GM23338 (cell line): ENCODE measurements around the gene PAX2. TPM values are rescaled to one million over a fixed set of nuclear protein-coding genes. Genes with fewer than 3 reads are reported as not detected.

Experiments
- ATAC-seq: fragments of 200-7000 bp; cut with Tn5 transposase; 3 replicates; pipeline ENCODE4 v1.9.1; 2020
- DNase-seq: peaks from one replicate; pipeline ENCODE4 v3.0.0-alpha.2; 2015; ENCODE audit warnings: low spot score
- H2AFZ ChIP-seq: fragments of 200-600 bp; sonication (generic); 2 replicates; pipeline ENCODE4 v1.8.0; 2016; ENCODE audit warnings: antibody characterized with exemption, mild to moderate bottlenecking, moderate library complexity
- H3F3A ChIP-seq: fragments of 200-600 bp; sonication (generic); replicated peaks from 2 replicates; pipeline ENCODE4 v1.8.0; 2017; ENCODE audit warnings: antibody characterized with exemption, mixed run types, low read depth
- H3K27ac ChIP-seq: fragments of 200-600 bp; sonication (generic); 2 replicates; pipeline ENCODE4 v1.6.1; 2016; ENCODE audit warnings: low read depth
- H3K27me3 ChIP-seq: fragments of 200-600 bp; sonication (generic); 2 replicates; pipeline ENCODE4 v1.8.0; 2016; ENCODE audit warnings: mild to moderate bottlenecking, mixed run types, moderate library complexity; ENCODE audit not compliant: insufficient read depth
- H3K36me3 ChIP-seq: fragments of 200-600 bp; sonication (generic); 2 replicates; pipeline ENCODE4 v1.8.0; 2016; ENCODE audit warnings: mild to moderate bottlenecking; ENCODE audit not compliant: insufficient read depth
- H3K4me1 ChIP-seq: fragments of 200-600 bp; sonication (generic); 2 replicates; pipeline ENCODE4 v1.8.0; 2016; ENCODE audit warnings: mild to moderate bottlenecking, moderate library complexity; ENCODE audit not compliant: insufficient read depth
- H3K4me2 ChIP-seq: fragments of 200-600 bp; sonication (generic); 2 replicates; pipeline ENCODE4 v1.7.1; 2017; ENCODE audit warnings: mixed run types
- H3K4me3 ChIP-seq: fragments of 200-600 bp; sonication (generic); 2 replicates; pipeline ENCODE4 v1.6.1; 2016; ENCODE audit warnings: mixed run types
- H3K79me2 ChIP-seq: fragments of 200-600 bp; sonication (generic); replicated peaks from 2 replicates; pipeline ENCODE4 v1.8.0; 2017; ENCODE audit warnings: mild to moderate bottlenecking; ENCODE audit not compliant: insufficient read depth
- H3K9me2 ChIP-seq: fragments of 200-600 bp; sonication (generic); 2 replicates; pipeline ENCODE4 v1.8.0; 2017; ENCODE audit not compliant: insufficient read depth
- H4K20me1 ChIP-seq: fragments of 200-600 bp; sonication (generic); replicated peaks from 2 replicates; pipeline ENCODE4 v1.8.0; 2017; ENCODE audit warnings: mild to moderate bottlenecking; ENCODE audit not compliant: insufficient read depth
- H3K27ac Mint-ChIP-seq: 2 replicates; pipeline ENCODE4 v1.8.0; 2020; ENCODE audit warnings: inconsistent platforms, mild to moderate bottlenecking, moderate library complexity, mixed read lengths
- H3K27me3 Mint-ChIP-seq: 3 replicates; pipeline ENCODE4 v1.8.0; 2022; ENCODE audit warnings: low read depth, mild to moderate bottlenecking, moderate library complexity, mixed read lengths, inconsistent platforms; ENCODE audit not compliant: insufficient read depth, poor library complexity
- H3K36me3 Mint-ChIP-seq: 3 replicates; pipeline ENCODE4 v1.8.0; 2021; ENCODE audit warnings: low read depth, mild to moderate bottlenecking, inconsistent platforms, moderate library complexity, mixed read lengths
- H3K4me1 Mint-ChIP-seq: 3 replicates; pipeline ENCODE4 v1.8.0; 2020; ENCODE audit warnings: mild to moderate bottlenecking, inconsistent platforms, mixed read lengths
- H3K4me3 Mint-ChIP-seq: 3 replicates; pipeline ENCODE4 v1.8.0; 2021; ENCODE audit warnings: moderate library complexity, mild to moderate bottlenecking, inconsistent platforms, mixed read lengths
- H3K9me3 Mint-ChIP-seq: 3 replicates; pipeline ENCODE4 v1.8.0; 2020; ENCODE audit warnings: moderate library complexity, mild to moderate bottlenecking, inconsistent platforms, mixed read lengths
- EZH2 ChIP-seq: fragments of 200-600 bp; sonication (generic); IDR thresholded peaks from one replicate; pipeline ENCODE4 v1.8.0; 2017; ENCODE audit warnings: antibody characterized with exemption, mild to moderate bottlenecking, low read depth; ENCODE audit not compliant: unreplicated experiment
- EZH2phosphoT487 ChIP-seq: fragments of 200-600 bp; sonication (generic); IDR thresholded peaks from one replicate; pipeline ENCODE4 v1.8.1; 2018; ENCODE audit warnings: antibody characterized with exemption; ENCODE audit not compliant: unreplicated experiment
- POLR2AphosphoS5 ChIP-seq: IDR thresholded peaks from 2 replicates; pipeline ENCODE4 v1.6.1; 2016; ENCODE audit warnings: antibody characterized with exemption, low read depth
- ZNF331 ChIP-seq: fragments of 250-450 bp; sonication (Bioruptor Pico); IDR thresholded peaks from 2 replicates; pipeline ENCODE4 v1.5.0; 2020; ENCODE audit warnings: low read depth, mild to moderate bottlenecking, moderate library complexity
- polyA plus RNA-seq: library from polyadenylated mRNA; unstranded; fragments of >200 nt; fragmentation: Nextera tagmentation; extraction: Ambion mirVana; gene quantifications from 2 replicates; pipeline ENCODE4 v1.2.1, GENCODE V29; 2016
- total RNA-seq: library from RNA; depleted of rRNA; stranded (reverse); fragments of >200 nt; shearing (Covaris generic); gene quantifications from 2 replicates; pipeline ENCODE4 v1.2.3, GENCODE V29; 2014
- TF ChIP-seq, protein P1 (sequence below): IDR thresholded peaks from 2 replicates; pipeline ENCODE4 v1.6.1; 2016; ENCODE audit warnings: antibody characterized with exemption

The PAX2 gene
- total and polyA plus RNA-seq, 2 experiments from 2014 or later, result not detected

DNA sequence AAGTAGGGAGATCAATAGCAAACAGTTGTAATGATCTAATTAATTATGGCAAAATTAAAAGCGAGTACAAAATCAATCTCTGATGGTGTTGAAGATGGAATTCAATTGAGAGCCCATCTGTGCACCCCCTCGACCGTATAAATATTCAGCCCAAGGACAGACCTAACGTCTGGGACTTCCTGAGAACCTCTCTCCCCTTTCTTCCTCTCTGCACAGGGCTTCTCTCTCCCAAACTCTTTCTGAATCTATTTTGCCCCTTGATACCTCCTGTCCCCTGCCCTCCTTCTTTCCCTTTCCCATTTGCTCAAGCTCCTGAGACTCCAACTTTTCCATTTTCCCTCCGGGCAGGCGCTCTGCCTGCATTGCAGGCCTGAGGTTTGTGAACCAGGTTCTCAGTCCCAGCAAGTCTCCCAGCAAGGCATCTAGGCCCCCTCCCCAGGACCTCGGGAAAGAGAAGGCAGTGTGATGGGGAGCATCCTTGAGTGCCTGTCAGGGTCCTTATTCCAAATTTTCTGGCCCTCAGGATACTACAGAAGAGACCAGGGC lies 8.5 kb upstream of the PAX2 start:
- DNase-seq (peak; percentile 46), ATAC-seq (no peak)
- Histone ChIP-seq H3K27ac (no peak overlapping the region), H3K79me2 (no peaks in the 10 kb centered on the region), H3K4me1 (peaks cover 69% of the 10 kb centered on the region), H2AFZ (no peak overlapping the region), H4K20me1 (peaks cover 41% of the 10 kb centered on the region), H3K4me3 (peak overlapping the region; percentile 49), H3F3A (peaks cover 17% of the 10 kb centered on the region), H3K27me3 (peaks cover 100% of the 10 kb centered on the region), H3K36me3 (no peaks in the 10 kb centered on the region; the same call in 1 of the 2 replicates), H3K9me2 (no peaks in the 10 kb centered on the region), H3K4me2 (peak overlapping the region; percentile 80)
- peaks cover 50% of the 10 kb centered on the region for H3K4me1 Mint-ChIP-seq
- peaks cover 100% of the 10 kb centered on the region for H3K27me3 Mint-ChIP-seq
- no peaks in the 10 kb centered on the region; the same call in 2 of the 3 replicates for H3K36me3 Mint-ChIP-seq
- H3K27ac Mint-ChIP-seq, result no peak overlapping the region
- TF ChIP-seq POLR2AphosphoS5, result no peak
- TF ChIP-seq EZH2, result peak; percentile 70
- peak overlapping the region; percentile 63; the same call in 2 of the 3 replicates for H3K4me3 Mint-ChIP-seq
- no peaks in the 10 kb centered on the region; the same call in 1 of the 3 replicates for H3K9me3 Mint-ChIP-seq

DNA sequence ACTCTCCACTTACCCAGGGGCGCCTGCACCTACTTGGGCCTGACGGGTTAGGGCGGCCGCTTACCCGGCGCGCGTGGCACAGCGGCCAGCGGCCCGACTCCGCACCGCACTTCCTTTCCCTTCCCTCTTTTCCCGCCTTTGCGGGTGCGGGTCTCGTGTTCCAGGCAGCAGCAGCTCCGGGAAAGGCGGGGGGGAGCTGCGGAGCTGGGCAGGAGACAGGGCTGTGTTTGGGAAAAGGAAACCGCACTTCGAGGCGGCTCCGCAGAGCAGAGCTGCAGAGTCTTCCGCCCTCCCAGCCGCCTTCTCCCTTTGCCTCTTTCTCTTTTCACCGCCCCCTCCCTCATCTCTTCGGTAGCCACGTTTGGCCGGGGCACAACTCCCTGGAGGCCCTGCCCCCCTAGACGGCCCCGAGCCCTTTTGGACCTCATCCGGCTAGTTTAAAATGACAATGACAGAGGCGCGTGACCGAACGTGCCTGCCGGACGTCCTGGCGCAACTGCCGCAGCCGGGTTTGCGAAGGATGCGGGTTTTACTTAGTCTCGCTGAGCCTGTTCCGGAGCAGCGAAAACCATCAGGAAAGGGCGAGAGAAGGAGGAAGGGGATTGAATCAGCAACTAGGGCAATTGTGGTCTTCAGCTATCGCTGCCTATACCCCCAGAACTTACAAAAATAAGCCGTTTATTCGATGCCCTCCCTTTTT lies 7.9 kb upstream of the PAX2 start:
- no peaks in the 10 kb centered on the region for H3K9me2 ChIP-seq
- Mint-ChIP-seq H3K4me1 (peaks cover 48% of the 10 kb centered on the region), H3K27ac (no peak overlapping the region), H3K27me3 (peaks cover 100% of the 10 kb centered on the region), H3K4me3 (peak overlapping the region; percentile 63), H3K9me3 (no peaks in the 10 kb centered on the region; the same call in 1 of the 3 replicates), H3K36me3 (no peaks in the 10 kb centered on the region)
- peak; percentile 16 for ATAC-seq
- H3K79me2 ChIP-seq, result no peaks in the 10 kb centered on the region
- TF ChIP-seq EZH2, result peak; percentile 29
- TF ChIP-seq, protein P1, sequence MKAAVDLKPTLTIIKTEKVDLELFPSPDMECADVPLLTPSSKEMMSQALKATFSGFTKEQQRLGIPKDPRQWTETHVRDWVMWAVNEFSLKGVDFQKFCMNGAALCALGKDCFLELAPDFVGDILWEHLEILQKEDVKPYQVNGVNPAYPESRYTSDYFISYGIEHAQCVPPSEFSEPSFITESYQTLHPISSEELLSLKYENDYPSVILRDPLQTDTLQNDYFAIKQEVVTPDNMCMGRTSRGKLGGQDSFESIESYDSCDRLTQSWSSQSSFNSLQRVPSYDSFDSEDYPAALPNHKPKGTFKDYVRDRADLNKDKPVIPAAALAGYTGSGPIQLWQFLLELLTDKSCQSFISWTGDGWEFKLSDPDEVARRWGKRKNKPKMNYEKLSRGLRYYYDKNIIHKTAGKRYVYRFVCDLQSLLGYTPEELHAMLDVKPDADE, result 0 out of 2 replicates have a peak, but pooled peaks have one; percentile 35
- TF ChIP-seq ZNF331 (CRISPR knock-in tag), result no peak
- peaks cover 100% of the 10 kb centered on the region for H3K27me3 ChIP-seq
- H3K27ac ChIP-seq, result no peak overlapping the region
- peak overlapping the region; percentile 49 for H3K4me3 ChIP-seq
- peak; percentile 93 for DNase-seq
- no peak overlapping the region for H2AFZ ChIP-seq
- peaks cover 69% of the 10 kb centered on the region for H3K4me1 ChIP-seq
- peaks cover 37% of the 10 kb centered on the region for H4K20me1 ChIP-seq
- no peaks in the 10 kb centered on the region; the same call in 1 of the 2 replicates for H3K36me3 ChIP-seq
- peaks cover 15% of the 10 kb centered on the region for H3F3A ChIP-seq
- H3K4me2 ChIP-seq, result peak overlapping the region; percentile 80

DNA sequence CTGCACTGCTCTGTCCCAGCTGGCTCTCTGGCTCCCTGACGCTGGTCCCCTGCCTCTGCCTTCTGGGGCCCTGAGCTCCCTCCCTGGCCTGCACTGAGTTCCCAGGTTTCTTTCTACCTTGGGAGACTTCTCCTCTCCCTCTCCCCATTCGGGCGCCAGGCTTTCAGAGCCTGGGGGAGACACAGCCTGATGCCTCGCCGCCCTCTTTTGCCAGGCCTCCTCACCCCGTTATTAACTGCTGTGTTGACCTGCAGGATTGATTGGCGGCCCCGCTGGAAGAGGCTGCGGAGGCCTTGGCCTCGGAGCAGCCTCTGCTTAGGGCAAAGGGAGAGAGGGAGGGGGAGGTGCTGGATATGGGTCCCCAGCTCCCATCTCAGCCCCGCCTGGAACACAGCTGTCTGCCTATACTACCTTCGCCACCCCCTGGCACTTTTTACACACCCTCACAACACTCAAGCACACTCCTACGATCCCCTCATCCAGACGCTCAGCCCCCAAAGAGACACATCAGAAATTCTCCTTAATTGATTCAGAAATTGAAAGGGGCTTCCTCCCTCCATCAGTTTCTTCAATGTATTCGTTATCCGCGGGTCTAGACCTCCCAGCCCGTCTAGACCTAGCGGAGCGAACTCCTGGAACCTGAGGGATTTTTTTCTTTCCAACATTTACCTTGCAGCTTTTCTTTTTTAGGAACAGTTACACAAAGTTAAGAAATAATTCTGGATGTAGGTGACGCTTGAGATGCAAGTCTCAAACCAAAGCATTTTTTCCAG lies 7.1 kb upstream of the PAX2 start:
- no peaks in the 10 kb centered on the region for H3K36me3 ChIP-seq
- H3K4me1 Mint-ChIP-seq, result peaks cover 45% of the 10 kb centered on the region
- no peaks in the 10 kb centered on the region for H3K36me3 Mint-ChIP-seq
- TF ChIP-seq EZH2phosphoT487, result no peak
- TF ChIP-seq EZH2, result peak; percentile 98
- peak overlapping the region; percentile 80 for H3K4me2 ChIP-seq
- H2AFZ ChIP-seq, result no peak overlapping the region
- peak overlapping the region; percentile 49 for H3K4me3 ChIP-seq
- DNase-seq (peak; percentile 51), ATAC-seq (no peak)
- H3K27ac Mint-ChIP-seq, result no peak overlapping the region
- no peak overlapping the region for H3K27ac ChIP-seq
- peaks cover 15% of the 10 kb centered on the region for H3F3A ChIP-seq
- H3K27me3 Mint-ChIP-seq, result peaks cover 100% of the 10 kb centered on the region
- H3K9me2 ChIP-seq, result no peaks in the 10 kb centered on the region
- no peaks in the 10 kb centered on the region; the same call in 1 of the 3 replicates for H3K9me3 Mint-ChIP-seq
- H3K4me3 Mint-ChIP-seq, result peak overlapping the region; percentile 63; the same call in 2 of the 3 replicates
- H3K79me2 ChIP-seq, result no peaks in the 10 kb centered on the region
- H3K27me3 ChIP-seq, result peaks cover 100% of the 10 kb centered on the region
- peaks cover 32% of the 10 kb centered on the region for H4K20me1 ChIP-seq
- H3K4me1 ChIP-seq, result peaks cover 67% of the 10 kb centered on the region
